HG03135 (cell line): ENCODE measurements around the gene RMC1.
"Not testable (repeated sequence)": the region's sequence is repeated elsewhere in the genome, so short reads cannot be mapped to it uniquely, and the experiment has no call there.

Source experiments
- ATAC-seq: cut with Tn5 transposase; IDR thresholded peaks from one replicate; pipeline ENCODE4 v1.9.1; 2021; ENCODE audit warnings: mild to moderate bottlenecking, moderate library complexity; ENCODE audit not compliant: unreplicated experiment

RMC1 gene

GRCh38 chr18:23556145-23556780 lies 53.0 kb downstream of the RMC1 start:
- no peak for ATAC-seq

GRCh38 chr18:23557511-23557910 lies 54.2 kb downstream of the RMC1 start:
- ATAC-seq = not testable (repeated sequence)

- ATAC-seq = no peak
Observed at GRCh38 chr18:23560186-23560585, 56.9 kb downstream of the RMC1 start.

GRCh38 chr18:23563377-23564043 lies 60.2 kb downstream of the RMC1 start:
- no peak for ATAC-seq

- ATAC-seq = no peak
Observed at GRCh38 chr18:23565916-23566547, 62.7 kb downstream of the RMC1 start.

GRCh38 chr18:23567671-23568070 lies 64.4 kb downstream of the RMC1 start:
- no peak for ATAC-seq

- no peak for ATAC-seq
Observed at GRCh38 chr18:23568281-23569138, 65.2 kb downstream of the RMC1 start.

GRCh38 chr18:23569299-23570063 lies 66.2 kb downstream of the RMC1 start:
- no peak for ATAC-seq

- ATAC-seq = no peak
Observed at GRCh38 chr18:23570912-23571504, 67.7 kb downstream of the RMC1 start.

GRCh38 chr18:23572012-23572411 lies 68.7 kb downstream of the RMC1 start:
- ATAC-seq = no peak

GRCh38 chr18:23572570-23572969 lies 69.3 kb downstream of the RMC1 start:
- ATAC-seq = no peak

- no peak for ATAC-seq
Observed at GRCh38 chr18:23573020-23573419, 69.7 kb downstream of the RMC1 start.

GRCh38 chr18:23573626-23574431 lies 70.5 kb downstream of the RMC1 start:
- no peak for ATAC-seq

- no peak for ATAC-seq
Observed at GRCh38 chr18:23574611-23575308, 71.4 kb downstream of the RMC1 start.

- ATAC-seq = no peak
Observed at GRCh38 chr18:23575309-23575651, 72.0 kb downstream of the RMC1 start.

- not testable (repeated sequence) for ATAC-seq
Observed at GRCh38 chr18:23577521-23577920, 74.2 kb downstream of the RMC1 start.

- ATAC-seq = no peak
Observed at GRCh38 chr18:23578067-23578701, 74.9 kb downstream of the RMC1 start.

GRCh38 chr18:23578891-23579653 lies 75.8 kb downstream of the RMC1 start:
- ATAC-seq = no peak
